H1 (cell line): ENCODE results near the gene CCDC197. TPM values are rescaled to one million over a fixed set of nuclear protein-coding genes. Genes with fewer than 3 reads are reported as not detected.

Experiments
- CTCF ChIA-PET: fragments of 300-600 bp; sonication (Branson Sonifier 250); formaldehyde crosslinking; loops from one replicate; lab custom pipeline; 2021; ENCODE audit not compliant: partially characterized antibody; lab: Charles Lee
- POLR2A ChIA-PET: fragments of 300-600 bp; sonication (Branson Sonifier 250); formaldehyde crosslinking; loops from one replicate; lab custom pipeline; 2021; ENCODE audit warnings: inconsistent platforms; ENCODE audit not compliant: partially characterized antibody; lab: Charles Lee
- DNase-seq, 2 experiments: peaks; one replicate each; pipeline versions ENCODE4 v3.0.0 to v3.0.0-alpha.2; 2010 to 2022; ENCODE audit warnings: low spot score in 2 of 2, low read depth in 1 of 2, mixed read lengths in 1 of 2
- FAIRE-seq: peaks from 2 replicates; lab custom pipeline; 2011; peaks lifted over from hg19 to GRCh38; lab: Jason Lieb, UNC
- H2AFZ ChIP-seq: 2 replicates; pipeline ENCODE4 v1.8.1; 2012; ENCODE audit warnings: low read length, inconsistent platforms
- H2AK5ac ChIP-seq: 2 replicates; pipeline ENCODE4 v1.6.1; 2013; ENCODE audit warnings: low read depth, low read length
- H2BK120ac ChIP-seq: replicated peaks from 2 replicates; pipeline ENCODE3; 2013; ENCODE audit warnings: low read depth, low read length, inconsistent platforms
- H2BK12ac ChIP-seq: 2 replicates; pipeline ENCODE4 v1.6.1; 2013; ENCODE audit warnings: low read depth, low read length
- H2BK15ac ChIP-seq: 2 replicates; pipeline ENCODE4 v1.6.1; 2013; ENCODE audit warnings: low read length
- H2BK20ac ChIP-seq: 2 replicates; pipeline ENCODE4 v1.6.1; 2013; ENCODE audit warnings: low read length
- H2BK5ac ChIP-seq: 2 replicates; pipeline ENCODE4 v1.6.1; 2013; ENCODE audit warnings: low read depth, low read length
- H3K14ac ChIP-seq: 2 replicates; pipeline ENCODE4 v1.6.1; 2013; ENCODE audit warnings: inconsistent platforms; ENCODE audit not compliant: insufficient read length
- H3K18ac ChIP-seq: 2 replicates; pipeline ENCODE4 v1.6.1; 2013; ENCODE audit warnings: low read length; ENCODE audit errors: extremely low read depth
- H3K23ac ChIP-seq: 2 replicates; pipeline ENCODE4 v1.6.1; 2013; ENCODE audit warnings: inconsistent platforms; ENCODE audit not compliant: insufficient read length
- H3K23me2 ChIP-seq: 2 replicates; pipeline ENCODE4 v1.6.1; 2013; ENCODE audit warnings: low read depth, low read length
- H3K27ac ChIP-seq: 2 replicates; pipeline ENCODE4 v1.6.1; 2011; ENCODE audit warnings: low read depth, low read length, inconsistent platforms
- H3K27me3 ChIP-seq, 4 experiments: replicated peaks in 1 of 4; 1 replicate in 1 of 4; 2 replicates in 3 of 4; pipeline versions ENCODE4 v1.6.1 to v1.8.1; 2011 to 2013; ENCODE audit warnings: low read length in 3 of 4, mild to moderate bottlenecking in 3 of 4, inconsistent platforms in 2 of 4, mixed read lengths in 2 of 4, moderate library complexity in 1 of 4; ENCODE audit not compliant: control insufficient read depth in 3 of 4, insufficient read depth in 3 of 4; ENCODE audit errors: extremely low read depth in 1 of 4
- H3K36me3 ChIP-seq, 4 experiments: 2 replicates each; pipeline versions ENCODE4 v1.6.1 to v1.8.1; 2011 to 2013; ENCODE audit warnings: mild to moderate bottlenecking in 4 of 4, low read length in 3 of 4, moderate library complexity in 2 of 4, control low read depth in 1 of 4, inconsistent platforms in 1 of 4; ENCODE audit not compliant: insufficient read depth in 4 of 4, control insufficient read depth in 2 of 4
- H3K4ac ChIP-seq: replicated peaks from 2 replicates; pipeline ENCODE3; 2013; ENCODE audit warnings: low read length, low read depth, mixed read lengths, inconsistent platforms; ENCODE audit not compliant: insufficient read length
- H3K4me1 ChIP-seq, 4 experiments: replicated peaks in 1 of 4; 1 replicate in 1 of 4; 2 replicates in 3 of 4; pipeline versions ENCODE4 v1.6.1 to v1.8.1; 2011 to 2013; ENCODE audit warnings: low read length in 3 of 4, inconsistent platforms in 2 of 4, mixed read lengths in 1 of 4; ENCODE audit not compliant: insufficient read depth in 4 of 4, control insufficient read depth in 3 of 4
- H3K4me2 ChIP-seq, 2 experiments: 2 replicates each; pipeline versions ENCODE4 v1.6.1 to v1.8.1; 2011 to 2013; ENCODE audit warnings: low read depth in 2 of 2, low read length in 2 of 2, control low read depth in 1 of 2, inconsistent platforms in 1 of 2, mild to moderate bottlenecking in 1 of 2; ENCODE audit not compliant: insufficient read depth in 1 of 2
- H3K4me3 ChIP-seq, 4 experiments: fragments of 200-600, 300-600 bp in 1 of 4; sonication (generic), shearing (Covaris generic), sonication (Bioruptor Twin) in 1 of 4; 2 replicates each; pipeline versions ENCODE4 v1.5.1 to v1.8.1; 2011 to 2016; ENCODE audit warnings: low read length in 4 of 4, low read depth in 3 of 4, control low read depth in 2 of 4, inconsistent platforms in 2 of 4, mild to moderate bottlenecking in 2 of 4, mixed read lengths in 1 of 4, moderate library complexity in 1 of 4; ENCODE audit not compliant: insufficient read depth in 2 of 4; ENCODE audit errors: extremely low read depth in 1 of 4
- H3K56ac ChIP-seq: replicated peaks from 2 replicates; pipeline ENCODE3; 2013; ENCODE audit warnings: low read depth, mild to moderate bottlenecking, mixed read lengths, low read length, inconsistent platforms; ENCODE audit not compliant: insufficient read length
- H3K79me1 ChIP-seq: 2 replicates; pipeline ENCODE4 v1.6.1; 2013; ENCODE audit warnings: low read depth, low read length, control low read depth
- H3K79me2 ChIP-seq, 2 experiments: 2 replicates each; pipeline versions ENCODE4 v1.6.1 to v1.8.1; 2012 to 2013; ENCODE audit warnings: low read length in 2 of 2, mild to moderate bottlenecking in 2 of 2, inconsistent platforms in 1 of 2; ENCODE audit not compliant: insufficient read depth in 2 of 2, control insufficient read depth in 1 of 2
- H3K9ac ChIP-seq, 4 experiments: replicated peaks in 1 of 4; 1 replicate in 1 of 4; 2 replicates in 3 of 4; pipeline versions ENCODE4 v1.6.1 to v1.8.1; 2011 to 2013; ENCODE audit warnings: low read depth in 3 of 4, low read length in 3 of 4, control low read depth in 2 of 4, mild to moderate bottlenecking in 2 of 4, moderate library complexity in 2 of 4, inconsistent platforms in 1 of 4; ENCODE audit errors: extremely low read depth in 1 of 4
- H3K9me3 ChIP-seq, 2 experiments: 2 replicates each; pipeline versions ENCODE4 v1.6.1 to v1.8.1; 2012 to 2013; ENCODE audit warnings: mild to moderate bottlenecking in 2 of 2, moderate library complexity in 2 of 2, control low read depth in 1 of 2, inconsistent platforms in 1 of 2, low read depth in 1 of 2, low read length in 1 of 2, mixed read lengths in 1 of 2; ENCODE audit not compliant: insufficient read depth in 2 of 2
- H4K20me1 ChIP-seq, 2 experiments: replicated peaks in 1 of 2; 2 replicates each; pipeline versions ENCODE3 to v1.8.1; 2011 to 2013; ENCODE audit warnings: inconsistent platforms in 2 of 2, low read length in 2 of 2, mild to moderate bottlenecking in 1 of 2; ENCODE audit not compliant: insufficient read depth in 2 of 2, control insufficient read depth in 1 of 2
- H4K5ac ChIP-seq: 2 replicates; pipeline ENCODE4 v1.6.1; 2013; ENCODE audit warnings: low read length, low read depth, mixed read lengths, inconsistent platforms; ENCODE audit not compliant: insufficient read length
- H4K8ac ChIP-seq: 2 replicates; pipeline ENCODE4 v1.8.0; 2013; ENCODE audit warnings: mild to moderate bottlenecking, moderate library complexity, low read length, inconsistent platforms; ENCODE audit not compliant: insufficient read depth; ENCODE audit errors: extremely low read depth
- H4K91ac ChIP-seq: replicated peaks from 2 replicates; pipeline ENCODE3; 2013; ENCODE audit warnings: low read length, mixed read lengths, inconsistent platforms; ENCODE audit not compliant: insufficient read length
- CBX5 ChIP-seq: fragments of 300-800, 300-1000 bp; sonication (generic); IDR thresholded peaks from 2 replicates; pipeline ENCODE4 v1.7.1; 2016; ENCODE audit warnings: antibody characterized with exemption, low read length, low read depth
- FOSL1 ChIP-seq: IDR thresholded peaks from 2 replicates; pipeline ENCODE4 v1.6.1; 2011; ENCODE audit warnings: mild to moderate bottlenecking, low read depth, low read length, moderate library complexity; ENCODE audit not compliant: insufficient read depth
- GABPA ChIP-seq: IDR thresholded peaks from 2 replicates; pipeline ENCODE4 v1.6.1; 2011; ENCODE audit warnings: mild to moderate bottlenecking, low read length, moderate library complexity, borderline replicate concordance; ENCODE audit not compliant: insufficient read depth
- HDAC6 ChIP-seq: IDR thresholded peaks from one replicate; pipeline ENCODE4 v1.7.1; 2012; ENCODE audit warnings: low read depth, mild to moderate bottlenecking, inconsistent platforms, low read length, moderate library complexity
- MAFK ChIP-seq: IDR thresholded peaks from 2 replicates; pipeline ENCODE4 v1.6.1; 2012; ENCODE audit warnings: low read depth, mild to moderate bottlenecking, improper control_type of control experiment, low read length
- NANOG ChIP-seq: IDR thresholded peaks from 2 replicates; pipeline ENCODE4 v1.6.1; 2011; ENCODE audit warnings: low read length, low read depth, mild to moderate bottlenecking, inconsistent platforms; ENCODE audit not compliant: insufficient read depth, poor library complexity, severe bottlenecking
- SP4 ChIP-seq: IDR thresholded peaks from 2 replicates; pipeline ENCODE4 v1.6.1; 2012; ENCODE audit warnings: low read length, inconsistent platforms
- TAF1 ChIP-seq: IDR thresholded peaks from 2 replicates; pipeline ENCODE4 v1.6.1; 2011; ENCODE audit warnings: mild to moderate bottlenecking, low read depth, low read length
- WGBS, 2 experiments: shearing (Covaris generic) in 1 of 2; methylation state at CpG; one replicate each; pipeline versions ENCODE4 v1.1.6 to v1.1.7; 2013 to 2015; ENCODE audit warnings: low lambda C conversion rate in 2 of 2, mixed read lengths in 2 of 2, inconsistent platforms in 1 of 2, low coverage in 1 of 2, missing lambda C conversion rate in 1 of 2; ENCODE audit not compliant: insufficient replicate concordance in 2 of 2, insufficient coverage in 1 of 2, insufficient read length in 1 of 2; ENCODE audit errors: extremely low coverage in 1 of 2, missing lambda C conversion rate in 1 of 2; 5-methylcytosine and 5-hydroxymethylcytosine counted together
- polyA plus RNA-seq, 7 experiments: library from polyadenylated mRNA; depleted of rRNA in 3 of 7; stranded (reverse) in 5 of 7; unstranded in 2 of 7; fragments of >200 nt in 5 of 7; fragments of 200-250 nt in 2 of 7; gene quantifications; 1 replicate in 5 of 7; 2 replicates in 1 of 7; 4 replicates in 1 of 7; pipeline versions ENCODE4 v1.2.1 to v1.2.3, GENCODE V29; 2011 to 2013; ENCODE audit warnings: missing spikeins in 2 of 7, mixed read lengths in 2 of 7
- total RNA-seq: library from RNA; stranded (reverse); fragmentation: NEBNext Ultra II Directional; extraction: Animal tissue kit (Norgen Biotek cat#: 25700); gene quantifications from 2 replicates; pipeline ENCODE4 v1.2.1, GENCODE V29; 2021

The CCDC197 gene
- total and polyA plus RNA-seq, 2 of the 8 experiments (the other 6 are each of a cell fraction or from before 2014, with no cell fraction given), result not detected

DNA sequence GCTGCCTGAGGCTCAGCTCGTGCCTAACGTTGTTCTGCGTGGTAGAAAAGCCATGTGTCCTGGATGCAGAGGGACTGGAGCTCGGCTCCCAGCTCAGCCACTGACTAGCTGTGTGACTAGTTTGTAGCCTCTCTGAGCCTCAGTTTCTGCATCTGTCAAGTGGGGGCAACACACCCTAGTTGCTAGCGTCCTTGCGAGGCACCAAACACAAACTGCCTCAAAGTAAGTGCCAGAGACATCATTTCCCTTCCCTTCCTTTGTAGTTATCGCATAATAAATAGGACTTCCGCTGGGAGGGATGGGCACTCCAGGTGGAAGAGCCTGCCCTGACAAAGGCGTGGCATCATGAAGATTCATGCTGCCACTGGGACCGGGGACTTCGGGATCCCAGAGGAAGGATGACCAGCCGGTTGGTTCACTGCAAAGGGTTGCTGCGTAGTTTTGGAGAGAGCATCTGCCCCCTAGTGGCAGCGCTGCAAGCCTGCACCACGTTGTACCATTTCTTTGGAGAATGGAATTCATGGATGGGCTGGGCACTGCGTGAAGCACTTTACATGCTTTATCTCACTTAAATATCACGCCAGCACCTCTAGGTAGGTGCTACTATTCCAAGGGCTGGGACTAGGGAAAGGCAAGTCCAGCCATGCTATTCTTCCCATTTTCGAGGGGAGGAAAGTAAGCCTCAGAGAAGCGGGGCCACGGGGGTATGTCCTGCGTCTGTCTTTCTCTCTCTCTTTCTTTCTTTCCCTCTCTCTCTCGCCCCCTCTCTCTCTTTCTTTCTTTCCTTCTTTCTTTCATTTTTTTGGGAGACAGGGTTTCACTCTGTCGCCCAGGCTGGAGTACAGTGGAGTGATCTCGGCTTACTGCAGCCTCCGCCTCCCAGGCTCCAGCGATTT is 4.6 kb downstream of the CCDC197 start:
- ChIA-PET POLR2A (interaction anchor here (0.8 kb wide), 1 partner anchor 19 kb away, joined by 3 read pairs; no protein-coding TSS in a partner anchor), CTCF (interaction anchor here (0.6 to 20.5 kb wide), 29 partner anchors 8 to 496 kb away, joined by 3 to 484 read pairs (median 4); partner anchors contain the start of genes DDX24 and IFI27L1)
- peak; percentile 98 for FAIRE-seq
- TF ChIP-seq GABPA, result no peak
- TF ChIP-seq CBX5, result no peak
- TF ChIP-seq FOSL1, result no peak
- TF ChIP-seq TAF1, result no peak
- TF ChIP-seq MAFK, result no peak
- TF ChIP-seq NANOG, result no peak
- no peak for TF ChIP-seq HDAC6
- no peak for TF ChIP-seq SP4

More for the DNA sequence above, 4.6 kb downstream of the CCDC197 start:
- Histone ChIP-seq H3K36me3 (no peaks in the 10 kb centered on the region), H3K27me3 (0 out of 7 replicates have a peak, but pooled peaks cover 0 to 2% (median 0%) of the 10 kb centered on the region in 4 experiments), H4K20me1 (peaks cover 0 to 2% of the 10 kb centered on the region in 2 experiments), H3K23ac (no peak overlapping the region), H2AFZ (peak overlapping the region; percentile 78; the same call in 1 of the 2 replicates), H3K9me3 (no peaks in the 10 kb centered on the region), H3K9ac (no peak overlapping the region), H2BK120ac (no peak overlapping the region), H3K56ac (no peak overlapping the region), H3K4ac (no peak overlapping the region), H3K18ac (no peak overlapping the region; the same call in 1 of the 2 replicates), H2BK12ac (no peak overlapping the region), H4K91ac (no peak overlapping the region), H3K27ac (no peak overlapping the region), H3K23me2 (peaks cover 3% of the 10 kb centered on the region; the same call in 1 of the 2 replicates), H2BK5ac (no peak overlapping the region), H3K14ac (no peak overlapping the region), H3K79me1 (no peaks in the 10 kb centered on the region; the same call in 1 of the 2 replicates), H2BK15ac (peak overlapping the region; percentile 89; the same call in 1 of the 2 replicates), H4K8ac (no peak overlapping the region), H3K4me1 (peaks cover 0 to 3% (median 0%) of the 10 kb centered on the region in 4 experiments; a peak in 2 of 7 replicates), H3K4me3 (no peak overlapping the region), H2AK5ac (no peak overlapping the region), H2BK20ac (no peak overlapping the region), H4K5ac (no peak overlapping the region), H3K79me2 (no peaks in the 10 kb centered on the region), H3K4me2 (no peak overlapping the region)
- WGBS, 2 experiments, result 49% methylated on average over 26 of the region's 26 CpGs; no CpG with 5 or more reads in 1 of the 2 experiments
- peak; percentile 36 to 73 for DNase-seq
